K562 (cell line): Measurements from ENCODE around the gene DHTKD1. TPM values are rescaled to one million over a fixed set of nuclear protein-coding genes. Genes with fewer than 3 reads are reported as not detected.
A peak's percentile ranks its signal among the peaks of the same experiment; 100 is the strongest.

Experiments used
- DIDO1 ChIP-seq: fragments of 450-650 bp; IDR thresholded peaks from 2 replicates; pipeline ENCODE4 v1.6.1; 2016; ENCODE audit warnings: low read depth, missing biosample characterization, missing genetic modification characterization
- JUN ChIP-seq, 2 experiments: sonication (generic) in 1 of 2; formaldehyde crosslinking in 1 of 2; IDR thresholded peaks; 2 replicates each; pipeline versions ENCODE4 v1.6.1 to v1.8.0; 2012 to 2022; ENCODE audit warnings: borderline replicate concordance in 2 of 2, mild to moderate bottlenecking in 2 of 2, improper control_type of control experiment in 1 of 2, low read depth in 1 of 2, low read length in 1 of 2, missing genetic modification reagents in 1 of 2
- KAT8 ChIP-seq: fragments of 450-650 bp; IDR thresholded peaks from 2 replicates; pipeline ENCODE4 v1.6.1; 2016; ENCODE audit warnings: low read depth, mild to moderate bottlenecking
- MECOM ChIP-seq: fragments of 250-450 bp; sonication (Bioruptor Pico); IDR thresholded peaks from 2 replicates; pipeline ENCODE4 v1.8.0; 2022; ENCODE audit warnings: inconsistent platforms
- PHF8 ChIP-seq: fragments of 200-600 bp; sonication (generic); IDR thresholded peaks from 2 replicates; pipeline ENCODE4 v1.6.1; 2012; ENCODE audit warnings: mixed run types, mild to moderate bottlenecking, inconsistent platforms, low read length, moderate library complexity, borderline replicate concordance
- RBM39 ChIP-seq: fragments of 200-400 bp; formaldehyde crosslinking; optimal IDR thresholded peaks from 2 replicates; pipeline ENCODE3; 2018; ENCODE audit warnings: low read depth, low read length
- STAG1 ChIP-seq: sonication (generic); formaldehyde crosslinking; IDR thresholded peaks from 2 replicates; pipeline ENCODE4 v1.5.0; 2020; ENCODE audit warnings: missing genetic modification reagents, borderline replicate concordance
- U2AF1 ChIP-seq: fragments of 200-400 bp; formaldehyde crosslinking; optimal IDR thresholded peaks from 2 replicates; pipeline ENCODE3; 2017; ENCODE audit warnings: mild to moderate bottlenecking, low read depth, low read length, moderate library complexity
- ZC3H8 ChIP-seq: fragments of 450-650 bp; IDR thresholded peaks from 2 replicates; pipeline ENCODE4 v1.6.1; 2017
- ZEB2 ChIP-seq: fragments of 450-650 bp; IDR thresholded peaks from 2 replicates; pipeline ENCODE4 v1.6.1; 2016
- ZKSCAN8 ChIP-seq: fragments of 200-800 bp; sonication (Bioruptor generic); IDR thresholded peaks from 2 replicates; pipeline ENCODE4 v1.6.1; 2016; ENCODE audit warnings: missing genetic modification characterization, missing compliant biosample characterization
- ZNF586 ChIP-seq: fragments of 450-650 bp; formaldehyde crosslinking; conservative IDR thresholded peaks from 2 replicates; pipeline ENCODE4 v1.4.0; 2020; ENCODE audit warnings: mild to moderate bottlenecking, moderate library complexity
- ZNF780A ChIP-seq: fragments of 250-450 bp; sonication (Bioruptor Pico); IDR thresholded peaks from 2 replicates; pipeline ENCODE4 v1.5.0; 2021; ENCODE audit warnings: mild to moderate bottlenecking
- polyA plus RNA-seq, 8 experiments: library from polyadenylated mRNA; depleted of rRNA in 4 of 8; stranded (reverse) in 5 of 8; unstranded in 3 of 8; fragments of >200 nt; fragmentation: Nextera tagmentation in 2 of 8; fragmentation: Illumina TruSeq in 1 of 8; extraction: Ambion mirVana in 2 of 8; extraction: Trizol in 1 of 8; gene quantifications; 2 replicates each; pipeline versions ENCODE4 v1.2.1 to v1.2.3, GENCODE V29; 2011 to 2014; ENCODE audit warnings: inconsistent platforms in 1 of 8, missing spikeins in 1 of 8
- total RNA-seq, 7 experiments: library from RNA; depleted of rRNA in 6 of 7; stranded (reverse); fragments of >200 nt in 6 of 7; fragmentation: Illumina TruSeq in 2 of 7; extraction: Trizol in 2 of 7; gene quantifications; 2 replicates each; pipeline versions ENCODE4 v1.2.1 to v1.2.3, GENCODE V29; 2011 to 2021; ENCODE audit warnings: low replicate concordance in 1 of 7
- TF ChIP-seq, protein P1 (sequence below): fragments of 250-450 bp; sonication (Bioruptor Pico); IDR thresholded peaks from 2 replicates; pipeline ENCODE4 v1.4.0; 2020
- TF ChIP-seq, protein P2 (sequence below), 2 experiments: fragments of 450-650 bp; IDR thresholded peaks; 2 replicates each; pipeline ENCODE4 v1.6.1; 2016; ENCODE audit warnings: mild to moderate bottlenecking in 2 of 2, borderline replicate concordance in 1 of 2, low read depth in 1 of 2, moderate library complexity in 1 of 2
- TF ChIP-seq, protein P3 (sequence below): fragments of 450-650 bp; IDR thresholded peaks from 2 replicates; pipeline ENCODE4 v1.6.1; 2017; ENCODE audit warnings: antibody characterized with exemption

The DHTKD1 gene
- total and polyA plus RNA-seq, 9 of the 15 experiments (the other 6 are each of a cell fraction or from before 2014, with no cell fraction given): 3.1 to 19.7 (median 6.8) TPM

DNA sequence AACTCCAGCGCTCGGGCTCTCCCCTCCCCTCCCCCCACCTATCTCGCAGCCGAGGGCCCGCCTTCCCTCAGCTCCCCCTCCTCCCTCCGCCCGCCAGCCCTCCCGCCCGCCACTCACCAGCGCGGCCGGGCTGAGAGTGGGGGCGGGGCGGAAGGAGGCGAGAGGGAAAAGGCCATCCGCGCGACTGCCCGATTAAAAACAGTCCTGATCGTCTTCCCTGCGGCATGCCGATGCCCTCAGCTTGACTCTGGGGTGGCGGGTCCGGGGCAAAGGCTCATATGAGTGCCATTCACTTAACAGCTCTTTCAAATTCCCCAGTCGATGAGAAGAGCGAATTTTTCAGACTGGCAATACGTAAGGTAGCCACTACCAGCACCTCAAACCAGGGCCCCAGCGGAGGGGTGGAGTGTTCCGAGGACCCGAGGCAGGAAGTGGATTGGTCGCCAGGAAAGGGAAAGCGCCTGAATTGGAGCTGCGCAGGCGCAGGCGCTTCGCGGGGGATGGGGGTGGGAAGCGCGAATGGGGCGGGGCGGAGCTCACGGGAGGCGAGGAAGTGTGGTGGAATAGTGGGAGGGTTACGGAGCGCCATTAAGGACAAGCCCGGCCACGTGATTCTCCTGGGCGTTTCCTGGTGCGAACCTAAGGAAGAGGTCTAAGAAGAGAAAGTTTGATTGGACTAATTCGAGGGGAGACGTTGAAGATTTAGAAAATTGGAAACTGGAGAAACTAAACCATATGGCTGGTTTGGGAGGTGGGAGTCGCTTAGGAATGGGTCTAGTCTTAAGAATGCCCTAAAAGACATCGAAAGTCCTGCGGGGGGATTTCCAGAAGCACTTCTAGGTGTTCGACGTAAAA lies 25.7 kb upstream of the DHTKD1 start, which contains the start of gene UPF2 (continued):
- TF ChIP-seq STAG1 (CRISPR knock-in tag) (no peak), DIDO1 (tag) (no peak; the same call in 1 of the 2 replicates), MECOM (no peak), KAT8 (no peak), RBM39 (no peak), U2AF1 (no peak), ZNF780A (CRISPR knock-in tag) (no peak), ZEB2 (0 out of 2 replicates have a peak, but pooled peaks have one; percentile 24), JUN (IDR thresholded peaks at IDR 0.05; ENCODE audit: borderline replicate concordance, low read depth, low read length) (peak; percentile 31; the same call in 1 of the 2 replicates), JUN (CRISPR knock-in tag; IDR thresholded peaks at IDR 0.05; ENCODE audit: borderline replicate concordance) (no peak), ZC3H8 (no peak), PHF8 (peak; percentile 39; the same call in 1 of the 2 replicates), ZKSCAN8 (CRISPR knock-in tag) (no peak), ZNF586 (CRISPR knock-in tag) (no peak)
- TF ChIP-seq, protein P1, sequence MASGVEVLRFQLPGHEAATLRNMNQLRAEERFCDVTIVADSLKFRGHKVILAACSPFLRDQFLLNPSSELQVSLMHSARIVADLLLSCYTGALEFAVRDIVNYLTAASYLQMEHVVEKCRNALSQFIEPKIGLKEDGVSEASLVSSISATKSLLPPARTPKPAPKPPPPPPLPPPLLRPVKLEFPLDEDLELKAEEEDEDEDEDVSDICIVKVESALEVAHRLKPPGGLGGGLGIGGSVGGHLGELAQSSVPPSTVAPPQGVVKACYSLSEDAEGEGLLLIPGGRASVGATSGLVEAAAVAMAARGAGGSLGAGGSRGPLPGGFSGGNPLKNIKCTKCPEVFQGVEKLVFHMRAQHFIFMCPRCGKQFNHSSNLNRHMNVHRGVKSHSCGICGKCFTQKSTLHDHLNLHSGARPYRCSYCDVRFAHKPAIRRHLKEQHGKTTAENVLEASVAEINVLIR (CRISPR knock-in tag): no peak
- TF ChIP-seq, protein P2, sequence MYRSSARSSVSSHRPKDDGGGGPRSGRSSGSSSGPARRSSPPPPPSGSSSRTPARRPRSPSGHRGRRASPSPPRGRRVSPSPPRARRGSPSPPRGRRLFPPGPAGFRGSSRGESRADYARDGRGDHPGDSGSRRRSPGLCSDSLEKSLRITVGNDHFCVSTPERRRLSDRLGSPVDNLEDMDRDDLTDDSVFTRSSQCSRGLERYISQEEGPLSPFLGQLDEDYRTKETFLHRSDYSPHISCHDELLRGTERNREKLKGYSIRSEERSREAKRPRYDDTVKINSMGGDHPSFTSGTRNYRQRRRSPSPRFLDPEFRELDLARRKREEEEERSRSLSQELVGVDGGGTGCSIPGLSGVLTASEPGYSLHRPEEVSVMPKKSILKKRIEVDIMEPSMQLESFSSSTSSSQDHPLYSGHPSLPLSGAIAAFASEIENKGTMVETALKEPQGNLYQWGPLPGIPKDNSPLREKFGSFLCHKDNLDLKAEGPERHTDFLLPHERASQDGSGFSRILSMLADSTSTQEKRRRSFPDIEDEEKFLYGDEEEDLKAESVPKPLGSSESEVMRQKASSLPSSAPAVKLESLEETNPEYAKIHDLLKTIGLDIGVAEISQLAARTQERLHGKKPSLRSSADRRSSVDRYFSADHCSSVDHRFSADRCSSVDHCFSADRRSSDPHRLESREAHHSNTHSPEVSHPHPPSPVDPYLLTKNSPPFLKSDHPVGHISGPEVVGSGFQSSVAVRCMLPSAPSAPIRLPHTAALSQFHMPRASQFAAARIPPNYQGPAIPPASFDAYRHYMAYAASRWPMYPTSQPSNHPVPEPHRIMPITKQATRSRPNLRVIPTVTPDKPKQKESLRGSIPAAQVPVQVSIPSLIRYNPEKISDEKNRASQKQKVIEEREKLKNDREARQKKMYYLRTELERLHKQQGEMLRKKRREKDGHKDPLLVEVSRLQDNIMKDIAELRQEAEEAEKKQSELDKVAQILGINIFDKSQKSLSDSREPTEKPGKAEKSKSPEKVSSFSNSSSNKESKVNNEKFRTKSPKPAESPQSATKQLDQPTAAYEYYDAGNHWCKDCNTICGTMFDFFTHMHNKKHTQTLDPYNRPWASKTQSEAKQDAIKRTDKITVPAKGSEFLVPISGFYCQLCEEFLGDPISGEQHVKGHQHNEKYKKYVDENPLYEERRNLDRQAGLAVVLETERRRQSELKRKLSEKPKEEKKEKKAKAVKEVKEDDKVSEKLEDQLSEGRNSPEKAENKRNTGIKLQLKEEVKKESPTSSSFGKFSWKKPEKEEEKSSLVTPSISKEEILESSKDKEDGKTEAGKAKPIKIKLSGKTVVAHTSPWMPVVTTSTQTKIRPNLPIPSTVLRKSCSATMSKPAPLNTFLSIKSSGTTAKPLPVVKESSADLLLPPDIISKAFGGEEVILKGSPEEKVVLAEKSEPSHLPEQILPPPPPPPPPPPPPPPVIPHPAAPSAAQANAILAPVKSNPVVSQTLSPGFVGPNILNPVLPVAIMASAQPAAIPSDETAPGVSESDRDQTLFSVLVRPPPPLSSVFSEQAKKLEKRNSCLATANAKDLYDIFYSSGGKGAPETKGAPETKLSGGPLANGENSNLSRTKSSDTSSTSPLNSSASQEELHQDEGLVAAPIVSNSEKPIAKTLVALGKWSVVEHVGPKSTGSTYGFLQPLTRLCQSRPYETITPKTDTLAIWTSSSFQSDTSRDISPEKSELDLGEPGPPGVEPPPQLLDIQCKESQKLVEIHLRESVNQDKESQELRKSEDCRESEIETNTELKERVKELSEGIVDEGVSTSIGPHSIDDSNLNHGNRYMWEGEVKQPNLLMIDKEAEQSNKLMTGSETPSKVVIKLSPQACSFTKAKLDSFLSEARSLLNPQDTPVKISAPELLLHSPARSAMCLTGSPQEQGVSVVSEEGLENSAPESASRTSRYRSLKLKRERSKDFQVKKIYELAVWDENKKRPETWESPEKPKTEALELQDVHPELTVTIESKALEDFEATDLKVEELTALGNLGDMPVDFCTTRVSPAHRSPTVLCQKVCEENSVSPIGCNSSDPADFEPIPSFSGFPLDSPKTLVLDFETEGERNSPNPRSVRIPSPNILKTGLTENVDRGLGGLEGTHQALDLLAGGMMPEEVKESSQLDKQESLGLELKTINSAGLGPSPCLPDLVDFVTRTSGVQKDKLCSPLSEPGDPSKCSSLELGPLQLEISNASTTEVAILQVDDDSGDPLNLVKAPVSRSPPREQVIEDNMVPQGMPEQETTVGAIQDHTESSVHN (IDR thresholded peaks at IDR 0.05; ENCODE audit: borderline replicate concordance in 1 of 2, low read depth in 1 of 2): no peak
- TF ChIP-seq, protein P3, sequence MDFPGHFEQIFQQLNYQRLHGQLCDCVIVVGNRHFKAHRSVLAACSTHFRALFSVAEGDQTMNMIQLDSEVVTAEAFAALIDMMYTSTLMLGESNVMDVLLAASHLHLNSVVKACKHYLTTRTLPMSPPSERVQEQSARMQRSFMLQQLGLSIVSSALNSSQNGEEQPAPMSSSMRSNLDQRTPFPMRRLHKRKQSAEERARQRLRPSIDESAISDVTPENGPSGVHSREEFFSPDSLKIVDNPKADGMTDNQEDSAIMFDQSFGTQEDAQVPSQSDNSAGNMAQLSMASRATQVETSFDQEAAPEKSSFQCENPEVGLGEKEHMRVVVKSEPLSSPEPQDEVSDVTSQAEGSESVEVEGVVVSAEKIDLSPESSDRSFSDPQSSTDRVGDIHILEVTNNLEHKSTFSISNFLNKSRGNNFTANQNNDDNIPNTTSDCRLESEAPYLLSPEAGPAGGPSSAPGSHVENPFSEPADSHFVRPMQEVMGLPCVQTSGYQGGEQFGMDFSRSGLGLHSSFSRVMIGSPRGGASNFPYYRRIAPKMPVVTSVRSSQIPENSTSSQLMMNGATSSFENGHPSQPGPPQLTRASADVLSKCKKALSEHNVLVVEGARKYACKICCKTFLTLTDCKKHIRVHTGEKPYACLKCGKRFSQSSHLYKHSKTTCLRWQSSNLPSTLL: no peak
